Stimulated activated CD4-positive, alpha-beta T cell treated with anti-CD3 and anti-CD28 coated beads, Interleukin-1b, Interleukin-23, amount 100 ng/mL, for 24 hours (primary cell): Measurements from ENCODE around the gene IFNA13.
"Not testable (repeated sequence)": the region's sequence is repeated elsewhere in the genome, so short reads cannot be mapped to it uniquely, and the experiment has no call there.

Source experiments
- DNase-seq, 4 experiments: peaks; one replicate each; pipeline ENCODE4 v3.0.0-alpha.2; 2020; ENCODE audit warnings: low read depth in 4 of 4, low spot score in 1 of 4

The IFNA13 gene

GRCh38 chr9:21367957-21368356 lies at the start of gene IFNA13:
TSS of gene IFNA13 (minus strand) at chr9:21368057. CDS start at chr9:21368010, 47 bp downstream.
- DNase-seq = no peak

- no peak for DNase-seq
These were observed 47.8 kb upstream of the IFNA13 start for GRCh38 chr9:21415493-21416267.

- DNase-seq = no peak
These were observed 46.5 kb upstream of the IFNA13 start for GRCh38 chr9:21414220-21414940.

- DNase-seq = no peak
These were observed 45.8 kb upstream of the IFNA13 start for GRCh38 chr9:21413624-21414023.

GRCh38 chr9:21413151-21413550 lies 45.3 kb upstream of the IFNA13 start:
- DNase-seq = no peak

GRCh38 chr9:21412107-21412506 lies 44.2 kb upstream of the IFNA13 start:
- DNase-seq = no peak

- DNase-seq = no peak
These were observed 41.0 kb upstream of the IFNA13 start, which contains the start of gene IFNA8 for GRCh38 chr9:21408817-21409216. TSS of gene IFNA8 (plus strand) at chr9:21409117. CDS start at chr9:21409177, 60 bp downstream.

GRCh38 chr9:21404146-21404545 lies 36.3 kb upstream of the IFNA13 start:
- DNase-seq = no peak

- no peak for DNase-seq
These were observed 34.8 kb upstream of the IFNA13 start for GRCh38 chr9:21402386-21403251.

GRCh38 chr9:21399956-21400355 lies 32.1 kb upstream of the IFNA13 start:
- no peak for DNase-seq

- DNase-seq = no peak
These were observed 31.2 kb upstream of the IFNA13 start for GRCh38 chr9:21398955-21399489.

- peak; percentile 29 to 51 (median 41) for DNase-seq
These were observed 28.2 kb upstream of the IFNA13 start for GRCh38 chr9:21395778-21396717.

GRCh38 chr9:21392270-21392669 lies 24.4 kb upstream of the IFNA13 start:
- DNase-seq = no peak

- DNase-seq = no peak
These were observed 17.3 kb upstream of the IFNA13 start, which contains the start of gene IFNA2 for GRCh38 chr9:21385131-21385670. TSS of gene IFNA2 (minus strand) at chr9:21385398. CDS start at chr9:21385329, 69 bp downstream.

- no peak for DNase-seq
These were observed 15.8 kb upstream of the IFNA13 start for GRCh38 chr9:21383627-21384026.

GRCh38 chr9:21381448-21382339 lies 13.8 kb upstream of the IFNA13 start:
- DNase-seq = no peak

GRCh38 chr9:21371467-21371866 lies 3.6 kb upstream of the IFNA13 start:
- not testable (repeated sequence) for DNase-seq

- not testable (repeated sequence) for DNase-seq
These were observed 688 bp downstream of the IFNA13 start for GRCh38 chr9:21367169-21367568.

- no peak for DNase-seq
These were observed 5.6 kb downstream of the IFNA13 start for GRCh38 chr9:21362287-21362686.
